Mucosa of descending colon (tissue), 3 donors: ENCODE measurements around the gene IRX5. TPM values are rescaled to one million over a fixed set of nuclear protein-coding genes. Genes with fewer than 3 reads are reported as not detected.

Experiments used
- ATAC-seq: fragments of 200-7000 bp; cut with Tn5 transposase; one replicate; pipeline ENCODE4 v1.9.1; 2020; ENCODE audit warnings: mild to moderate bottlenecking, moderate library complexity
- DNase-seq, 3 donors: peaks; one replicate each; pipeline ENCODE4 v3.0.0-alpha.2; 2020
- H3K36me3 ChIP-seq: fragments of 200-600 bp; one replicate; pipeline ENCODE4 v1.8.0; 2021; ENCODE audit warnings: low read depth, mild to moderate bottlenecking
- H3K4me1 ChIP-seq: fragments of 200-600 bp; one replicate; pipeline ENCODE4 v1.8.0; 2021; ENCODE audit warnings: low read depth, mild to moderate bottlenecking
- H3K4me3 ChIP-seq: fragments of 200-600 bp; one replicate; pipeline ENCODE4 v1.8.0; 2021; ENCODE audit warnings: mild to moderate bottlenecking
- H3K9me3 ChIP-seq: fragments of 200-600 bp; one replicate; pipeline ENCODE4 v1.8.0; 2021; ENCODE audit warnings: mild to moderate bottlenecking
- CTCF ChIP-seq: fragments of 200-600 bp; IDR thresholded peaks from one replicate; pipeline ENCODE4 v1.8.0; 2022; ENCODE audit warnings: antibody characterized with exemption, mild to moderate bottlenecking
- intact Hi-C, 2 donors: fragments of 100-400 bp; cut with DNase I in 1 of 2; cut with micrococcal nuclease in 1 of 2; formaldehyde crosslinking; loops; one replicate each; pipeline versions ENCODE4 v1.11.0 to v1.11.1; 2022; cut with DNase I, micrococcal nuclease
- long read RNA-seq, 2 donors: library from polyadenylated mRNA; unstranded; transcript quantifications; one replicate each; pipeline ENCODE4 v2.0.0, GENCODE V29; 2019 to 2021
- total RNA-seq, 3 donors: library from RNA; stranded (reverse); fragmentation: NEBNext Ultra II Directional in 2 of 3; extraction: Animal tissue kit (Norgen Biotek cat#: 25700) in 2 of 3; gene quantifications; one replicate each; pipeline versions ENCODE4 v1.2.1 to v1.2.4, GENCODE V29; 2021 to 2023
- donor health status: DM: no; HTN: no; CAD: no; lungs with moderate emphysema.
- donor health status: DM: no; HTN: no; CAD: no.
- donor health status: DM: no; HTN: yes; CAD: no.

Gene IRX5
- total RNA-seq: not detected
- long read RNA-seq, donor 1: 0 reads
- long read RNA-seq, donor 2: 0 reads

DNA sequence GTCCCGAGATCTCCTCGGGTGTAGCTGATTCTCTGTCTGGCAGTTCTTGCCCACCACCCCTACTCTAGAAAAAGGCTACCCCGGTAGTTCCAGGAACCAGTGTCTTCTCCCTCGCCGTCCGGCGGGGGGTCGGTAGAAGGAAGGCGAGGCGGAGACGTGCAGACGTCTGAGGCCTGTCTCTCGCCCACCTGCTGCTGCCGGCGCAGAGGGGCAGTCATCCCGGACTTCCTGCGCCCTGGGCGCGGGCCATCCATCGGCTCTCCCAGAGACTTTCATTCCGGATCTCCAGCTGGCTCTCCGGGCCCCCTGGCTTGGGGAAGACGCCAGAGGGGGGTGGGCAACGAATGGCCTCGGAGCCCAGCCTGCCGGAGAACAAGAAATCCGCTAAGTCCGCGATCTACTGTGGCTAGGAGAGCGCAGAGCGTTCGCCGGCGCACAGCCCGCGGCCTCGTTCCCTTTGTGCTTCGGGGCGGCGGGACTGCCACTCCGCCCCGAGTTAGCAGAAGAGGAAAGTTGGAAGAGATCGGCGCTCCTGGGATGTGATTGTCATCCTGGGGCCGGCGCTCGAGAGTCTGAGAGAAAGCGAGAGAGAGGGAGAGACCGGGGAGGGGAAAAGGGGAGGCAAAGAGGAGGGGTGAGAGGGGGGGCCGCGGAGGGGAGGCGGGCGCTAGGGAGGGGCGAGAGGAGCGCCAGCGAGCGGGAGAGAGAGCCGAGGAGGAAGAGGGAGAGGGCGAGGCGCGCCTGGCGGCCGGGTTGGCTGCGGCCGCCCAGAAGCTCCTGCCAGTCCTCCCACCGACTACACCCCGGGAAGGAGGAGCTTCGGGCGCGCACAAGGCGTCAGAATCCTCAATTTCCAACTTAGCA, at the start of gene IRX5:
TSS of gene IRX5 (plus strand) at position 861 of the 864 bp plus-strand sequence. CDS start 334 bp downstream, outside the sequence.
- ATAC-seq: peak; percentile 71
- intact Hi-C loops: no loop called here
- peaks cover 19% of the 10 kb centered on the region for H3K4me1 ChIP-seq

GRCh38 chr16:54882556-54882955, 48.1 kb upstream of the IRX5 start:
- no peak for ATAC-seq
- no peaks in the 10 kb centered on the region for H3K4me1 ChIP-seq
- intact Hi-C loops: no loop called here
- no peak for DNase-seq
- TF ChIP-seq CTCF: no peak
- H3K9me3 ChIP-seq: no peaks in the 10 kb centered on the region
- H3K36me3 ChIP-seq: no peaks in the 10 kb centered on the region
- H3K4me3 ChIP-seq: no peak overlapping the region

More for the DNA sequence above, at the start of gene IRX5:
- no peak for TF ChIP-seq CTCF
- DNase-seq: peak; percentile 71 to 82 (median 80)
- Histone ChIP-seq H3K36me3 (no peaks in the 10 kb centered on the region), H3K9me3 (no peaks in the 10 kb centered on the region), H3K4me3 (no peak within 1 kb of the TSS)

GRCh38 chr16:54883358-54883757, 47.3 kb upstream of the IRX5 start:
- intact Hi-C loops: no loop called here
- no peaks in the 10 kb centered on the region for H3K9me3 ChIP-seq
- no peaks in the 10 kb centered on the region for H3K4me1 ChIP-seq
- H3K4me3 ChIP-seq: no peak overlapping the region
- ATAC-seq: no peak
- H3K36me3 ChIP-seq: no peaks in the 10 kb centered on the region
- DNase-seq: no peak
- TF ChIP-seq CTCF: no peak

GRCh38 chr16:54886078-54886477, 44.6 kb upstream of the IRX5 start:
- ATAC-seq (no peak), DNase-seq (no peak)
- TF ChIP-seq CTCF: no peak
- intact Hi-C loops: no loop called here
- Histone ChIP-seq H3K36me3 (no peaks in the 10 kb centered on the region), H3K9me3 (no peaks in the 10 kb centered on the region), H3K4me1 (no peaks in the 10 kb centered on the region), H3K4me3 (no peak overlapping the region)

- ATAC-seq (no peak), DNase-seq (no peak)
- no peaks in the 10 kb centered on the region for H3K4me1 ChIP-seq
- no peak for TF ChIP-seq CTCF
- peaks cover 3% of the 10 kb centered on the region for H3K36me3 ChIP-seq
- intact Hi-C loops: no loop called here
- no peaks in the 10 kb centered on the region for H3K9me3 ChIP-seq
- no peak overlapping the region for H3K4me3 ChIP-seq
These were observed 40.3 kb upstream of the IRX5 start for GRCh38 chr16:54890381-54890780.
